Esophagus muscularis mucosa (tissue), 4 donors: ENCODE results near the gene CAPN8.

Experiments used
- EP300 ChIP-seq: sonication (generic); formaldehyde crosslinking; IDR thresholded peaks from one replicate; pipeline ENCODE4 v1.6.1; 2017; ENCODE audit warnings: antibody characterized with exemption
- POLR2A ChIP-seq: fragments of 450-650 bp; IDR thresholded peaks from one replicate; pipeline ENCODE4 v1.6.1; 2017; ENCODE audit warnings: antibody characterized with exemption, moderate library complexity, mild to moderate bottlenecking, low read depth
- TF ChIP-seq, protein P1 (sequence below), 3 experiments: fragments of 200-600 bp in 2 of 3; fragments of 450-650 bp in 1 of 3; sonication (generic) in 2 of 3; IDR thresholded peaks; one replicate each; pipeline ENCODE4 v1.5.1; 2017 to 2019; ENCODE audit warnings: antibody characterized with exemption in 3 of 3, mild to moderate bottlenecking in 2 of 3, moderate library complexity in 1 of 3

DNA sequence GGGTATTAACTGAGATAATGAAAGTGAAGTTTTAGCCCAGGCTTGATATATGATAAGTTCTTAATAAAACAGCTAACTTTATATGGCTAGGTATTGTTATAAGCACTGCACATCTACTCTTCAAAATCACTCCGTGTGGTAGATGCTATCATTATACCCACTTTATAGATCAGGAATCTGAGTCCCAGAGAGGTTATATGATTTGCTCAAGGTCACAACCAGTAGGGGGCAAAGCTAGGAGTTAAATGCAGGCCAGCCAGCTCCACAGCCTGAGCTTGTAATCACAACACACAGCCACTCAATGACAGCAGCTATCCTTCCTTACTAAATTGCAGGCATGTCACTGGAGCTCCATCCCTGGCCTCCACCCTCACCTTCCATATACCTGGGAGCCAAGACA, 115.8 kb downstream of the CAPN8 start:
- no peak for TF ChIP-seq POLR2A
- TF ChIP-seq, protein P1, sequence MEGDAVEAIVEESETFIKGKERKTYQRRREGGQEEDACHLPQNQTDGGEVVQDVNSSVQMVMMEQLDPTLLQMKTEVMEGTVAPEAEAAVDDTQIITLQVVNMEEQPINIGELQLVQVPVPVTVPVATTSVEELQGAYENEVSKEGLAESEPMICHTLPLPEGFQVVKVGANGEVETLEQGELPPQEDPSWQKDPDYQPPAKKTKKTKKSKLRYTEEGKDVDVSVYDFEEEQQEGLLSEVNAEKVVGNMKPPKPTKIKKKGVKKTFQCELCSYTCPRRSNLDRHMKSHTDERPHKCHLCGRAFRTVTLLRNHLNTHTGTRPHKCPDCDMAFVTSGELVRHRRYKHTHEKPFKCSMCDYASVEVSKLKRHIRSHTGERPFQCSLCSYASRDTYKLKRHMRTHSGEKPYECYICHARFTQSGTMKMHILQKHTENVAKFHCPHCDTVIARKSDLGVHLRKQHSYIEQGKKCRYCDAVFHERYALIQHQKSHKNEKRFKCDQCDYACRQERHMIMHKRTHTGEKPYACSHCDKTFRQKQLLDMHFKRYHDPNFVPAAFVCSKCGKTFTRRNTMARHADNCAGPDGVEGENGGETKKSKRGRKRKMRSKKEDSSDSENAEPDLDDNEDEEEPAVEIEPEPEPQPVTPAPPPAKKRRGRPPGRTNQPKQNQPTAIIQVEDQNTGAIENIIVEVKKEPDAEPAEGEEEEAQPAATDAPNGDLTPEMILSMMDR (IDR thresholded peaks at IDR 0.05) = no peak
- no peak for TF ChIP-seq EP300
